HG02973 (cell line): Measurements from ENCODE around the gene NLGN4X.

ENCODE experiments used
- ATAC-seq: cut with Tn5 transposase; IDR thresholded peaks from one replicate; pipeline ENCODE4 v1.9.1; 2021; ENCODE audit warnings: moderate library complexity; ENCODE audit not compliant: unreplicated experiment

The NLGN4X gene

DNA sequence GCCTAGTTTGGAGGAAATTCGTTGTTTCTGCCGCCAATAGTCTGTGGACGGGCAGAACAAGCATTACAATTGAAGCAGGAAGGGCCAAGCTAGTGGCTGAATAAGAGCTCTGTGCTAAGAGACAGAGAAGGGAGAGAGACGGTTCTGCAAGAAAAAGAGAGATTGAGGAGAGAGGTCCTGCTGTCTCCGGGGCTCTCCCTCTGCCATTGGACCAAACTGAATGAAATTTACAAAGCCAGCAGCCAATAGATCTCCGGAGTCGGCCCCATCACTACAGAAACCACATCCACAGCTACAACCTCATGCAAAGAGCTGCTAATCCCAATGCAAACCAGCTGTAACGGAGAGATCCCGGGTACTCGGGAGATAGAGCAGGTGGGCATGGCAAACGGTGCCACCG is at the start of gene NLGN4X:
Gene NLGN4X, minus strand, starts transcription at position 148 of the 400 bp plus-strand sequence. CDS start 77,401 bp downstream, outside the sequence.
- ATAC-seq = no peak

DNA sequence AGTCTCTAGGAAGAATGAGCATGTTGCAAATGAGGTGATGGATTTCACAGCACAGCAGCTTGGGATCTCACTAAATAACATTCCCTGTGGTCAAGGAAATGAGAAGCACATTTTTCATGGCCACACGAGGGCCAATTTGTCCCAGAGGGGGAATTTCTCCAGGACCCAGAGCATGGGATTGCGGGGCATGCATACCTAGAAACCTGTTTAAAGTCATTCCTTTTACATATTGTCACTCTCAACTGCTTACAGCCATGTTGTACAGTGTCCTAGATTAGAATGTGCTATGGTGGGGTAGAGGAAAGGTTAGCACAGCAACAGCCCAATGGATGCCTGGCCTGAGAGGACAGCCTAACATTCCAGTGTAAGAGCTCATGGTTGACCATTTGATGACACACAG is 37.4 kb upstream of the NLGN4X start:
- ATAC-seq = no peak

- ATAC-seq = no peak
Measured at GRCh38 chrX:6262959-6263358, 34.3 kb upstream of the NLGN4X start.

GRCh38 chrX:6257025-6257424 is 28.4 kb upstream of the NLGN4X start:
- no peak for ATAC-seq

- no peak for ATAC-seq
Measured at GRCh38 chrX:6244666-6245065, 16.0 kb upstream of the NLGN4X start.

- no peak for ATAC-seq
Measured at GRCh38 chrX:6238576-6238975, 9.9 kb upstream of the NLGN4X start.

- no peak for ATAC-seq
Measured at GRCh38 chrX:6227935-6228334, 732 bp downstream of the NLGN4X start.

DNA sequence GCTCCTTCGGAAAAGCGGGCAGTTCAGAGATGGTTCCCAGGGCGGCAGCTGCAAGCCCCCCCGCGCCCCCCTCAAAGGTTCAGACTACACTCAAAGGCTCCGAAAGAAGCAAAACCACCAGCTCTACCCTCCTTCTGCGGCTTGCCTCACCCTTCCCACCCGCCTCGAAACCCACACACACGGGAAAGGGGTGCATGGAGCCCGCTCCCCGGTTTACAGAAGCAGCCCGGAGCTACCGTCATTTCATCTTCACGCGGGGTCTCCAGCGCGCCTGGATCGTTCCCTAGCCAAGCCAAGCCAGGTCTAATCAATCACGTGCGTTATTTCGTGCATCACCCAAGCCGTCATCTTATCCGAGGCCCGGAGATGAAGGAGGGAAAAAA is 1.2 kb downstream of the NLGN4X start:
- ATAC-seq = no peak

DNA sequence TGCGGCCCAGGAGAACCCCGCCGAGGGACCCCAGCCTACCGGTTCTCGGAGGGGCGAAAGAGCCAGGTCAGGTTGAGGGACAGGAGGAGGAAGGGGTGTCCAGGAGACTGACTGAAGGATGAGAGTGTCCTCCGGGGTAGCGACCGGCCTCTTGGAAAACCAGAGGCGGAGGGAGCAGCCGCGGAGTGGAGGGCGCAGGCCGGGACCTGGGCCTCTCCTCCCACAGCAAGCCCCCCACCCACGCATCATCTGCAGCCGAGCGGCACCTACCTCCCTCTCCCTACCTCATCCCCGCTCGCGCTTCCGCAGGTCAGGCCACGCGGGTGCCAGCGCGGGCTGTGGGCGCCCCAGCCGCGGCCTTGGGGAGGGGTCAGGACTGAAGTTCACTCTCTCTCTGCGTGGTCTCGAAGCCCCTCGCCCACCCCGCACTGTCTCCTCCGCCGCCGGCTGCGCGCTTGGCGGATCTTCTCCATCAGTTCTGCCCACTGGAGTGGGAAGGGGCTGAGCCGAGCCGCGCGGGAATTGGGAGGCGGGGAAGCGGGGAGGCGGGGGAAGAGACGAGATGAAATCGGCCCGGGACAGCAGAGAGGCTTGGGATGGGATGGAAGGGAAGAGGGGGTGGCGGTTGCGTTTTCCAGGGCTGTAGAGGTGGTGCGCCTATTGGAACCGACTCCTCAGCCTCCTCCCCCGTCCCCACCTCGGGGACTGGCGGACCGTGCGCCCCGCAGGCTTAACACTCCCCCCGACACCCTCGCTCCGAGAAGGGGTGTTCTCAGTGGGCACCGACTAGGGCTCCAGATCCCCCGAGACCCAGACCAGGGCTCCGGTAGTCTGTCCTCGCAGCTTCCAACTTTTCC is 1.8 kb downstream of the NLGN4X start:
- ATAC-seq = no peak

DNA sequence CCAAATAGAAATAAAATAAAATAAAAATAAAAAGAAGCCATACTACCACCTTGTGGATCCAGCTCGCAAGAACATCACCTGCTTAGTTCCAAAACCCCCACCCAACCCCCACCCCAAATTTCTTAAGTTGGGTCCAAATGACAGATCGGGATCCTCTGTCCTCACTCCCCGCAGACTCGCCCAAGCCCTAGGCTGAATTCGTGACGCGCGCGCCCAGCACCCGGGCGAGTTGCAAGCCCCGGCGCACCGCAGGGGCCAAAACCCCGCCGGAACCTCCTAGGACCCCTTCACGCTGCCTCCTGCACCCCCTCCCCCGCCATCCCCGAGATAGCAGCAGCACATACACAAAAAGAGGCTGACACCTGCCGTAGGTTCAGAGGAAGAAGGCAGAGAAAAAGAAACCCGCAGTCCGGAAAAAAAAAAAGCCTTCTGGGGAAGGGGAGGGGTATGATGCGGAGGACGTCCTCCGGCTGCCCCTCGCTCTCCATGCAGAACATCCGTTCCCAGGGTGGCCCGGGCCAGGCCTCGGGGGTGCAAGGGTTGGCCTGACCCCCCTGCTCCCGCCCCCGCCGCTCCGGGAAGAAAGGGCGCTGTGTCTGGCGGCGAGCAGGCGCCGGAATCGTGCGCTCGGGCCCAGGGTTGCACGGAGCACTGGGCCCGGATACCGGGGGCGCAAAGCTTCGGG is 2.6 kb downstream of the NLGN4X start:
- ATAC-seq = no peak

DNA sequence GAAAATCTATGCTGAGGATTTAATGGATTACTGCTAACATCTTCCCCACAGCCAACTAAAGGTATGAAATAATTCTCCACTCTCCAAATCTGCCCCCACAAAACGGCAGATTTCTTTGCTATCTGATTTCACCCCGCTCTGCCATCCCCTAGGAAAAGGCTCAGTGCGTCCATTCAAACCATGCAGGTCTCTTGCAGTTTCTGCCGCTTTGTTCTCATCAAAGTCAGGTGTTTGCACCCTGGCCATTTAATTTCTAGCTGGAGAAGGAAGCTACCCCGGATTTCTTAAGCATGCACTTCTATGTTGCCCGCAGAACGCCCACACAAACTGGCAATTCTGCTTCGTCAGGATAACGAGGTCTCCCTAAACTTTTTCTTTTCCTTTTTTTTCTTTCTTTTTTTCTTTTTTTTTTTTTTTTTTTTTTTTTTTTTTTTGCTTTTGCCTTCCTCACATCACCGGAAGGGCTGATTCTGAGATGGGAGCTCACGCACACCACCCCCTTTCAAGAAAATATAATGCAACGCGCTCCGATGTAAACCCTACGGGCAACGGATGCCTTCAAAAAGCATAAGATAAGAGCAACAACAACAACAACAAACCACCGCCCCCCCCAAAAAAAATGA is 3.3 kb downstream of the NLGN4X start:
- no peak for ATAC-seq

GRCh38 chrX:6223516-6223915 is 5.2 kb downstream of the NLGN4X start:
- no peak for ATAC-seq

DNA sequence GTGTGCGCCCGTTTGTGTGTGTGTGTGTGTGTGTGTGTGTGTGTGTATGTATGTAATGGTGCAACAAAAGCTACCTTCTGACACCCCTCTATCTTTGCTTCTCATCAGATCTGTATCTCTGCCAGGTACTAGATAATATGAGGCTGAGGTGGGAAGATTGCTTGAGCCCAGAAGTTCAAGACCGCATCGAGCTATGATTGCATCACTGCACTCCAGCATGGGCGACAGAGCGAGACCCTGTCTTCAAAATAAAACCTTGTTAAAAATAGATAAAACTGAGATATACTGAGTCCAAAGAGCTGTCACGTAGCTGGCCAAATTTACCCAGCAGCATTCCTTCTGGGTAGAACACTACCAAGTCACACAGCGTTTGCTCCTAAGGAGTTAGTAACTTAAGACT is 18.4 kb downstream of the NLGN4X start:
- ATAC-seq = no peak

GRCh38 chrX:6203462-6204215 is 25.0 kb downstream of the NLGN4X start:
- no peak for ATAC-seq

GRCh38 chrX:6199486-6199885 is 29.2 kb downstream of the NLGN4X start:
- ATAC-seq = no peak

DNA sequence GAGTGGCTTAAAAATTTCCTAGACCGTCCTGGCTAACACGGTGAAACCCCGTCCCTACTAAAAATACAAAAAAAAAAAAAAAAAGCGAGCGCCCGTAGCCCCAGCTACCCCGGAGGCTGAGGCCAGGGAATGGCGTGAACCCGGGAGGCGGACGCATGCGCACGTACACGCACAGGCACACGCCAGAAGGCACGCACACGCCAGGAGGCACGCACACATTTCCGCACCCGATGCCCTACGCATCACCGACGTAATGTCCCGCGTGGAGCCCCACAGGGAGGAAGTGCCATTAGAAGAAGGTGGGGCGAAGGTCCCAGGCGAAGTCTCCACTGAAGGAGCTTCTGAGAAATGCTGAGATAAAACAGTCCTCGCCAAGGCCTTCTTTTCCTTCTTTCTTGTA is 41.4 kb downstream of the NLGN4X start:
- ATAC-seq = no peak

DNA sequence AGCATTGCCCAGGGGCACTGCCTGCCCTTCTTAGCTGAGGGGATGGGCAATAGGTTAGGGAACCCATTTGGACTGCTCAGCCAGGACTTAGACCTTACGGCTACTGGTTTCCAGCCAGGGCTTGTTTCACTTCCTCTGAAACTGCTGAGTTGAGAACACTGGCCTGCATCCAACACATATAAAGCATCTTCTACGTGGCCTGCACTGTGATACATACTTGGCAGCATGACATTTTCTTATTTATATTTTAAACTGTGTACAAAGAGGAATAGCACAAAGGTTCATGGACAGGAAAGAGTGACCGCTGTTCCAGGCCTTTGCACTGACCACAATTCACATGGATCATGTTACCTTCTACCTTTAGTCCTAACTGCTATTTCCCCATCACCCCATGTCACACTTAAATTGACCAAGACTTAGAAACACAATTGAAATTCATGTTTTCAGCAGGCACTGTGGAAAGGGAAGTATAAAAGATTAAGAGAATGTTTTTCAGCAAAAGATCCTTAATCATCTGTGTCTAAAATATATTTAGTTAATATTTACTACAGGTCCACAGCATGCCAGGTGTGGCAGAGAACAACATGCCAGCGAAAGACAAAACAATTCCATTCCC is 43.7 kb downstream of the NLGN4X start:
- peak; percentile 96 for ATAC-seq

- no peak for ATAC-seq
Measured at GRCh38 chrX:6175914-6176313, 52.8 kb downstream of the NLGN4X start.

- ATAC-seq = no peak
Measured at GRCh38 chrX:6170424-6170823, 58.2 kb downstream of the NLGN4X start.

DNA sequence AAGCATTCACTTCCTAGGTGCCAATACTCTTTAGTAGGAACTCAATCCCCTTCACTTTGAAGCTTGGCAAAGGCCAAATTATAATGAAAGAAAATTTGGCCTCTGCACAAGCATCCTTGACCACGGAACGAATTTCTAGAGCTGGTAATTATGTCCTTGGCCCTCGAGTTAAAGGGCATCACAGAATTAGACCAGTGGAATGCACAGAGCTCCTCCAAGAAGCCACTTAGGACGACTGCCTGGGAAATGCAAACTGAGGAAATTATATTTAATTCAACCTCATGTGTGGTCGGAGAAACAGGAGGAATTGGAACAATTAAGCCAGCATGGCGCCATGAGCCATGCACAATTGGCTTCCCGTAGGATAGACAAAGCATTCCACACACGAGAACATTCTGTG is 59.3 kb downstream of the NLGN4X start:
- no peak for ATAC-seq

- ATAC-seq = no peak
Measured at GRCh38 chrX:6163721-6164120, 64.9 kb downstream of the NLGN4X start.
